ENCODE measurements around the gene BPIFA3.

- TF ChIP-seq ZMAT3 (CRISPR knock-in tag; conservative IDR thresholded peaks at IDR 0.05): no peak
- TF ChIP-seq TAF15 (IDR thresholded peaks at IDR 0.05; ENCODE audit: low read depth, low read length, poor library complexity, severe bottlenecking): no peak
- TF ChIP-seq ZNF253 (CRISPR knock-in tag; IDR thresholded peaks at IDR 0.05; ENCODE audit: borderline replicate concordance): no peak
- TF ChIP-seq GABPA (IDR thresholded peaks at IDR 0.05; ENCODE audit: low read depth, low read length): no peak
- TF ChIP-seq GABPA (CRISPR knock-in tag; IDR thresholded peaks at IDR 0.05; ENCODE audit: low read depth): no peak
- TF ChIP-seq ZNF407 (CRISPR knock-in tag; IDR thresholded peaks at IDR 0.05; ENCODE audit: not compliant biosample characterization): no peak
- TF ChIP-seq ZNF672 (CRISPR knock-in tag; IDR thresholded peaks at IDR 0.05): no peak
- TF ChIP-seq TCF12 (IDR thresholded peaks at IDR 0.05): no peak
- TF ChIP-seq TCF12 (CRISPR knock-in tag; IDR thresholded peaks at IDR 0.05): no peak
- no peak for TF ChIP-seq THAP8 (CRISPR knock-in tag; IDR thresholded peaks at IDR 0.05; ENCODE audit: borderline replicate concordance)
- TF ChIP-seq RAD21 (CRISPR knock-in tag; IDR thresholded peaks at IDR 0.05): no peak
Observed at GRCh38 chr20:33259371-33259770, 42.2 kb downstream of the BPIFA3 start.

Data from HepG2 (cell line).